ENCODE data around the gene SH3PXD2A.

Gene SH3PXD2A

DNA sequence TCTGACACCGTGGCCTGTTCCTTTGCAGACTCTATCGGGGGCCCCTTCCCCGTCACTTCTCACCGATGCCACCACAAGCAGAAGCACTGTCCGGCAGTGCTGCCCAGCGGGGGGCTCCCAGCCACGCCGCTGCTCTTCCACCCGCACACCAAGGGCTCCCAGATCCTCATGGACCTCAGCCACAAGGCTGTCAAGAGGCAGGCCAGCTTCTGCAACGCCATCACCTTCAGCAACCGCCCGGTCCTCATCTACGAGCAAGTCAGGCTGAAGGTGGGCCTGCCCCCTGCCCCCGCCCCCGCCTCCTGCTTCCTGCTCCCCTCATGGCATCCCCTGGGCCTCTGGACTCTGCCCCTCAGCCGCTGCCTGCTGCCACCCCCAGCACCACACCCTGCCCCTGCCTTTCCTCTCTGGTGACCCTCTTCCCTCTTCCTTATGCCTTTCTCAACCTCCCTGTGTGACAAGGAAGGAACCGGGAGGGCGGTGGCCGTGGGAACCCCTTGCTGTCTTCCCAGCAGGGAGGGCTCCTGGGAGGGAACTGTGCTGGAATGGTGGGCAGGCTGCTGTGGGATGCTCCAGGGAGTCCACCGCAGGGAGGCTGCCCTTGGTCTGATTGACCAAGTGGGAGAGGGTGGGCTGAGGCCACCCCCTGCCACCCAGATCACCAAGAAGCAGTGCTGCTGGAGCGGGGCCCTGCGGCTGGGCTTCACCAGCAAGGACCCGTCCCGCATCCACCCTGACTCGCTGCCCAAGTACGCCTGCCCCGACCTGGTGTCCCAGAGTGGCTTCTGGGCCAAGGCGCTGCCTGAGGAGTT lies 284.3 kb downstream of the SH3PXD2A start:
- Histone ChIP-seq H3K4me1 (ENCODE audit: control insufficient read depth, insufficient read depth, low read length) (peaks cover 3% of the 10 kb centered on the region; the same call in 1 of the 2 replicates), H3K27ac (ENCODE audit: extremely low read depth, low read depth, low read length) (no peak overlapping the region), H3K9me3 (ENCODE audit: control insufficient read depth, insufficient read depth, low read depth, low read length) (no peaks in the 10 kb centered on the region), H3K36me3 (ENCODE audit: control insufficient read depth in 2 of 2, insufficient read depth in 1 of 2, low read length in 2 of 2) (no peaks in the 10 kb centered on the region), H3K4me3 (ENCODE audit: low read depth, low read length) (no peak overlapping the region)
- CTCF ChIA-PET: interaction anchor here (1.7 kb wide), 1 partner anchor 28 kb away, joined by 4 read pairs; no protein-coding TSS in a partner anchor
- POLR2A ChIA-PET: no interaction called here
- TF ChIP-seq MYNN (tag by site-specific recombination; IDR thresholded peaks at IDR 0.05; ENCODE audit: borderline replicate concordance) (no peak), ZNF521 (tag by site-specific recombination; IDR thresholded peaks at IDR 0.05) (no peak), EGR2 (tag by site-specific recombination; IDR thresholded peaks at IDR 0.05; ENCODE audit: low read depth) (peak; percentile 67), ZNF701 (tag by site-specific recombination; IDR thresholded peaks at IDR 0.05) (no peak), ZNF48 (tag by site-specific recombination; IDR thresholded peaks at IDR 0.05) (no peak), ZSCAN30 (tag by site-specific recombination; IDR thresholded peaks at IDR 0.05) (no peak), SP7 (tag by site-specific recombination; IDR thresholded peaks at IDR 0.05) (no peak), GLIS1 (tag by site-specific recombination; IDR thresholded peaks at IDR 0.05) (peak; percentile 47; the same call in 1 of the 2 replicates), ZNF16 (tag by site-specific recombination; IDR thresholded peaks at IDR 0.05; ENCODE audit: low read depth) (no peak), ZBTB44 (tag by site-specific recombination; IDR thresholded peaks at IDR 0.05) (no peak), KLF10 (tag by site-specific recombination; IDR thresholded peaks at IDR 0.05) (no peak), ZNF174 (tag by site-specific recombination; IDR thresholded peaks at IDR 0.05) (no peak), MEIS1 (CRISPR knock-in tag; IDR thresholded peaks at IDR 0.05; ENCODE audit: borderline replicate concordance) (no peak), ZNF529 (tag by site-specific recombination; IDR thresholded peaks at IDR 0.05; ENCODE audit: insufficient replicate concordance) (no peak), YY2 (tag by site-specific recombination; IDR thresholded peaks at IDR 0.05) (no peak), ZNF10 (tag by site-specific recombination; IDR thresholded peaks at IDR 0.05) (no peak), ZNF211 (tag by site-specific recombination; IDR thresholded peaks at IDR 0.05; ENCODE audit: low read depth) (no peak), ZNF514 (tag by site-specific recombination; IDR thresholded peaks at IDR 0.05) (no peak), ZNF785 (tag by site-specific recombination; IDR thresholded peaks at IDR 0.05) (no peak), ZNF2 (tag by site-specific recombination; IDR thresholded peaks at IDR 0.05) (no peak), REPIN1 (tag by site-specific recombination; IDR thresholded peaks at IDR 0.05; ENCODE audit: low read depth) (no peak), GLIS2 (tag by site-specific recombination; IDR thresholded peaks at IDR 0.05) (0 out of 2 replicates have a peak, but pooled peaks have one; percentile 16), ZBTB20 (tag by site-specific recombination; IDR thresholded peaks at IDR 0.05) (no peak), ZNF341 (tag by site-specific recombination; IDR thresholded peaks at IDR 0.05; ENCODE audit: low read depth) (no peak), KLF7 (tag by site-specific recombination; IDR thresholded peaks at IDR 0.05; ENCODE audit: borderline replicate concordance) (no peak), TSHZ1 (tag by site-specific recombination; IDR thresholded peaks at IDR 0.05; ENCODE audit: borderline replicate concordance) (no peak), ZNF132 (tag by site-specific recombination; IDR thresholded peaks at IDR 0.05; ENCODE audit: borderline replicate concordance) (no peak), ZNF362 (tag by site-specific recombination; IDR thresholded peaks at IDR 0.05) (no peak), IKZF3 (tag by site-specific recombination; IDR thresholded peaks at IDR 0.05) (no peak), KLF1 (tag by site-specific recombination; IDR thresholded peaks at IDR 0.05) (no peak)
- TF ChIP-seq, protein P1, sequence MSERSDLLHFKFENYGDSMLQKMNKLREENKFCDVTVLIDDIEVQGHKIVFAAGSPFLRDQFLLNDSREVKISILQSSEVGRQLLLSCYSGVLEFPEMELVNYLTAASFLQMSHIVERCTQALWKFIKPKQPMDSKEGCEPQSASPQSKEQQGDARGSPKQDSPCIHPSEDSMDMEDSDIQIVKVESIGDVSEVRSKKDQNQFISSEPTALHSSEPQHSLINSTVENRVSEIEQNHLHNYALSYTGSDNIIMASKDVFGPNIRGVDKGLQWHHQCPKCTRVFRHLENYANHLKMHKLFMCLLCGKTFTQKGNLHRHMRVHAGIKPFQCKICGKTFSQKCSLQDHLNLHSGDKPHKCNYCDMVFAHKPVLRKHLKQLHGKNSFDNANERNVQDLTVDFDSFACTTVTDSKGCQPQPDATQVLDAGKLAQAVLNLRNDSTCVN (tag by site-specific recombination; optimal IDR thresholded peaks at IDR 0.05): no peak
